IMR-90 (cell line): ENCODE data around the gene PLEKHD1.

Experiments
- CEBPB ChIP-seq: IDR thresholded peaks from 2 replicates; pipeline ENCODE4 v1.6.1; 2012; ENCODE audit warnings: low read depth, low read length, improper control_type of control experiment
- CHD1 ChIP-seq: IDR thresholded peaks from 2 replicates; pipeline ENCODE4 v1.6.1; 2012; ENCODE audit warnings: low read depth, low read length, improper control_type of control experiment
- CTCF ChIP-seq: conservative IDR thresholded peaks from 2 replicates; pipeline ENCODE4 v1.5.1; 2012; ENCODE audit warnings: mild to moderate bottlenecking, low read depth, low read length, improper control_type of control experiment
- MAFK ChIP-seq: IDR thresholded peaks from 2 replicates; pipeline ENCODE4 v1.6.1; 2012; ENCODE audit warnings: low read depth, low read length, improper control_type of control experiment
- MXI1 ChIP-seq: IDR thresholded peaks from 2 replicates; pipeline ENCODE4 v1.6.1; 2012; ENCODE audit warnings: low read depth, mild to moderate bottlenecking, low read length, moderate library complexity, borderline replicate concordance
- NFE2L2 ChIP-seq: fragments of 150-350 bp; IDR thresholded peaks from 2 replicates; pipeline ENCODE4 v1.6.1; 2016; ENCODE audit warnings: low read depth, mild to moderate bottlenecking, low read length
- POLR2A ChIP-seq: IDR thresholded peaks from 2 replicates; pipeline ENCODE4 v1.6.1; 2012; ENCODE audit warnings: mild to moderate bottlenecking, low read depth, low read length
- RAD21 ChIP-seq: IDR thresholded peaks from 2 replicates; pipeline ENCODE4 v1.6.1; 2012; ENCODE audit warnings: low read length, improper control_type of control experiment
- RCOR1 ChIP-seq: IDR thresholded peaks from 2 replicates; pipeline ENCODE4 v1.6.1; 2012; ENCODE audit warnings: mild to moderate bottlenecking, low read length, improper control_type of control experiment; ENCODE audit not compliant: insufficient replicate concordance
- RFX5 ChIP-seq: IDR thresholded peaks from 2 replicates; pipeline ENCODE4 v1.8.0; 2012; ENCODE audit warnings: low read depth, mild to moderate bottlenecking, low read length, moderate library complexity

GRCh38 chr14:69495341-69495921, 10.9 kb downstream of the PLEKHD1 start:
- TF ChIP-seq POLR2A (no peak), RFX5 (no peak), CTCF (no peak), NFE2L2 (no peak), MAFK (no peak), CEBPB (no peak), CHD1 (no peak), MXI1 (no peak), RAD21 (no peak), RCOR1 (no peak)
